Measurements from ENCODE around the gene SH3BP4.

SH3BP4 gene

DNA sequence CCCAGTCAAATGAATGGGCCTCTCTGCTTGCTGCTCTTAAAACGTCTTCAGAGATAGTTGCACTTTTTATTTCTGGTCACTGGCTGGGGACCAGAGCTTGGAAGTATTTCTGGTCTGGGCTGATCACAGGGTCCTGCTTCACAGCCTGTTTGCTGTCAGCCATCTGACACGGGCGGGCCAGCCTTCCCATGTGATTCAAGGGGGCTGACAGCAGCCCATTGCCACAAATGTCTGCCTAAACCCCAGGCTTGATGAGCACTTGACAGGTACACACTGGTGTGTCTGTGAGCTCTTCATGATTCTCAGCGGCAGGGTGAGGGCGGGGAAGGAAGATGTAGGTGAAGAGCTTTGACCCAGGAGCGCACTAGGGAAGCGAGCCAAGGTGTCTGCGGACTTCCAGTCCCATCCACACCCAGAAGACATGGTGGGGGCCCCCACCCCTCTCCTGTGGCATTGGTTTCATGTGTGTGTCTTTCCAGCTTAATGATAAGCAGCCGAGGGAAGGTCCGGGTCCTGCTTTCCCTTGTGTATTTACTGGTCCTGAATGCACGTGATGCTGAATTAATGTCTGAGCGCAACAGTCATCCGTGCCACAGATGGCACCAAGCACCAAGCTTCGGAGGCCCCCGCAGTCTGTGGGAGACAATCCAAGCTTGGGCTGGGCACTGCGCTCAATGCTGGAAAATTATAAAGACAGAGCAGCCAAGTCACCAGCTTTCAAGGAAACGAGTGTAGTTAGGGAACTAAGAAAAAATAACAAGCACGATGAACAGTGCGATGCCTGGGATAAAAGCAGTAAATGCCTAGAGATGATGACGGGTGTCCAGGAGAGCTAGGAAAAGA lies 73.3 kb downstream of the SH3BP4 start:
- DNase-seq: no peak

- DNase-seq: no peak
Measured at GRCh38 chr2:235025800-235026536, 74.2 kb downstream of the SH3BP4 start.

DNA sequence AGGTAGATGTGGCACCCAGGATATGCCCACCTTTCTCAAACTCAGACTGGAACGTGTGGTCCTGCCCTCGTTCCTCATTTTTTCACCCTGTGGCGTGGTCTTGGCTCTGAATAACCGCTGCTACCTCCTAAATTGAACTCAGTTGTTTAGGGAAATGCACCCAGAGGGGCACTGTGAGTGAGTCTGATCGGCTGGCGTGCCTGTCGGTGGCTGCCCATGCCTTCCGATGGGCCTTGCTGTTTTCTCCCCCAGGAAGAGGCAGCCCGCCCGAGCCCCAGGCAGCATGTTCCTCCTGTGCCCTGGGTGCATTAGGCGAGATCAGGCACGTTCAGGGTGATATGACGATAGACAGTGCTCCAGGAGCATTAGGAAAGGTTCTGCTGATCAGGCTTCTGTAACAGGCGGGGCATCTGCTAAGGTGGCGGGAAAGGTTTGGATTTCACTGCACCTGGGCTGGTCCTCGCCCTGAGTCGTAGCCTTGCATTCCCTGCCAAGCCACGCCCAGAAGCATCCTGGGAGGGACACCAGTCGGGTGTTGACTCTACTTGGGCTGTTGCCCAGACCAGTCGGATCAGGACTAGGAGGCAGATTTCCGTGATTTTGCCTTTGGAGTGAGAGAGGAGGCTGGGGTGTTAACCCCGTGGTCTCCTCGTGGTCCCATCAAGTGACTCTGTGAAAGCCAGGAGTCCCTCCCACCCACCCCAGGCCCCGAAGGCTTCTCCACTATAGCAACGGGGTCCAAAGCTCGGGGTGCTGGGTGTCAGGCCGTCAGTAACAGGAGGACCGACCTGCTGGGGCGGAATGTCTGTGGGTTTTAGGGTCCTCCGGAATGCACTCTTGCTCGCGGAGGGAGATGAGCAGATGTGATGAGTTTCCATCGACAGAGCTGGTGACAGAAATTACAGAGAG lies 75.1 kb downstream of the SH3BP4 start:
- DNase-seq: no peak

GRCh38 chr2:235027558-235028214 lies 75.9 kb downstream of the SH3BP4 start:
- no peak for DNase-seq

- DNase-seq: no peak
Measured at GRCh38 chr2:235028646-235029045, 76.8 kb downstream of the SH3BP4 start.

- DNase-seq: no peak
Measured at GRCh38 chr2:235029054-235029453, 77.2 kb downstream of the SH3BP4 start.

DNA sequence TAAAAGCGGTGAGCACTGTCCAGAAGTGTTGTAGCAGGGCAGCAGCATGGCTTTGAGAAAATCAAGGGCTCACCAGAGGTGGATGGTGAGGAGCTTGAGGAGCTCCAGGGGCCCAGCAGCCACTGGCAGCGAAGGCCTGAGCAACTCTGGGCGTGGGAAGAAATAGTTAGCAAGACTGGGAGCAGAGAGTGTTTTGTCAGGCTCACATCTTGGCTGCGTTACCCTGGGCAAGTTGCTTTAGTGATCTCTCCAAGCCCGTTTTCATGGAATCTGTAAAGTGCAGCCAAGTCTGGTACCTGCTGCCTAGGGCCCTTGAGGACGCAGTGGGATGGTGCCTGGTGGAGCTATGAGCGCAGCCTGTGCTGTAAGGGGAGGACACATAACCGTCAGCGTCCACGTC lies 78.3 kb downstream of the SH3BP4 start:
- DNase-seq: no peak

DNA sequence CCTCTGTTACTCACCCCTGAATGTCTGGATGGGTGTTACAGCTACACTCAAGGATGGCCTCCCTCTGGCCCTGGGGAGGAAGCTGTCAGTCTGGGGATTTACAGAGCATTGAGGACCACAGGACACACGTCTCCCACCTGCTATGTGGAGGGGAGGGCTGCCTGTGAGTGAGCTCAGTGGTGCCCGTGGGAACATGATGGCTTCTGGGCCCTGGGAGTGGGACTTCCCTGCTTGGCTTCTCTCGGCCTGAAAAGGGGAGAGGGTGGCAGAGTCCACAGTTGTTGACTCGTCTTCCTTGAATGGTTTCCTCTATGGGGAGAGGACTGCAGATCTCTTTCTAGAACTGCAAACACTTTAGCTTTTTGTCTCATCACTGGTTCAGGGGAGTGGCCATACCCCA lies 79.1 kb downstream of the SH3BP4 start:
- DNase-seq: no peak

GRCh38 chr2:235031686-235032373 lies 80.0 kb downstream of the SH3BP4 start:
- DNase-seq: no peak

DNA sequence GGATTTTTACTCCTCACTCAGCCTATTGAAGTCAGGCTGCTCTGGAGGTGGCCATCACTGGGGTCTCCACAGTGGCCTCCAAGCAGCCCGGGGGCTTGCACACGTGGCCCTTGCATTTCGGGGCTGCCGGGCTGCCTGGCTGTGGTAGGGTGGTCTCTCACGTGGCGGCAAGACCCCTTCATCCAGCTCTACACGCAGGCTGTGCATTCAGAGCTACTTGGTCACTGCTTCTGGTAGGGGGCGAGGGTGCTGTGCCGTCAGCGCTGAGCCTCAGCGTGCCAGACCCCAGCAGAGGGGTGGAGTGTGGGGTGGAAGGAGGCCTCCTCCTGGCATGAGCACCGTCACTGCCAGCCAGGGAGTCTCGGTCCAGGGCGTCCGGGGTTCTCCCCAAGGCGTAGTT lies 80.6 kb downstream of the SH3BP4 start:
- no peak for DNase-seq

DNA sequence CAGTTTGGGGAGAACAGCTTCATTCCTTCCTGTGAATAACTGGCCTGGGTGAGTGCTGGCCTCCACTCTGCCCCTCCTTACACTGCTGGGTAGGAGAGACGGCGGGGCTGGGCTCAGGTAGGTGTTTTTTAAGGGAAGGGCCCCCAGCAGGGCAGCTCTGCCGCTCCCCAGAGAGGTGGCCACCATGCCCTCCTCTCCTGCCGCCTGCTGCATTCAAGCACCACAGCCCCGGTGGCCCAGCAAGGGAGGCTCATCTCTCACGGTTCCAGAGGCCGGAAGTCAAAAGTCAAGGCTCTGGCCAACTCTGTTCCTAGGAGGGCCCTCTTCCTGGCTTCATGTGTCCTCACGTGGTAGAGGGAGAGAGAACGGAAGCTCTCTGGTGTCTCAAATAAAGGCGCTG lies 81.1 kb downstream of the SH3BP4 start:
- DNase-seq: no peak

DNA sequence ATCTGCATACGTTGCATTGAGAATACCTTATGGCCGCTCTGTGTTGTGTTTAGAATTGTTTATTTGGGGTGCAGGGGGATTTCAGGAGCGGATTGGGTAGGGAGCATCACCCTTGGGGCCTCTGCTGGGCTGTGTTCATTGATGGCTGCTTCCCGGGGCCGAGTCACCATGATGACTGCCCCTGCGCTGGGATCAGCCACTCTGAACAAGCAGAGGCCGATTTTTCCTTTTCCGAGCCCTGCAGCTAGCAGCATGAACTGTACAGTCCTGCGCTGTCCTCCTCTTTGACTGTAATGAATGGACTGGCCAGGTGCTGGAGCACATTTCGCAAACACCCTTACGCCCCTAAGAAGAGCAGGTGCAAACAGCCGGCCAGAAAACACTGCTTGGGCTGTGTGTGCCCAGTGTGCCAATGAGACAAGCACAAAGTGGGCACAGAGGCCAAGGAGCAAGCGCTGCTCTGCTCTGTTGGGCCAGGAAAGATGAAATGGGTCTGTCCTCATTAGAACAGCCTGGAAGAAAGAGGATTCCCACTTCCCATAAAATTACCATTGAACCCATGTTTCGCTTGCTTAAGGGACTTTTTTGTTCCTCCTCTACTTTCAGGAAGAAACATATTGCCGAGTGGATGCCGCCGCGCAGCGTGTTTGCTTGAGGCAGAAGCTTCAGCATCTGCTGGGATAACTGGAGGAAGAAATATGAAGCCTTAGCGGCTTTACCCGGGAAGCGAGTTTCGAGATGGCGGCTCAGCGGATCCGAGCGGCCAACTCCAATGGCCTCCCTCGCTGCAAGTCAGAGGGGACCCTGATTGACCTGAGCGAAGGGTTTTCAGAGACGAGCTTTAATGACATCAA lies 82.7 kb downstream of the SH3BP4 start:
- no peak for DNase-seq

DNA sequence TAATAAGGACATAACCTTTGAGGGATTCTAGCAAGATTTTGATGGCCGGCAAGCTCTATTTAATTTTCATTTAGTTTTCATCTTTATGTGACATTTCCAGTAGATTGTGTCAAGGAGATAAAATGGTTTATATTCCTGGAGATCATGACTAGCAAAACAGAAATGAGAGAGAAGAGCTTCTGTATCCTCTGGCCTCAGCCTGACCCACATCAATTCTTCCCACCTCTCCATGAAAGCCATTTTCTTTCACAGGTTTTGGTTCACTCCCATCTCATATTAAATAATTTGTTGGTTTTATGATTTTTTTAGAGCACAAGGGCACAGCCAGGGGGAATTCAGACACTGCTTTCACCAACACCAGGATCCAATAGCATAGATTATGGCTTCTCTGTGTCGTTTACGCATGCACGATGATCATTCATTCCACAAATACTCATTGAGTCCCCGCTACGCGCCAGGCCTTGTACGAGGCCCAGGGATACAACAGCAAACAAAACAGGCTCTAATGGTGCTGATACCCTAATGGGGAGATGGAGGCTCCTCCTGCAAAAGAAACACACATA lies 85.9 kb downstream of the SH3BP4 start:
- DNase-seq: no peak

- no peak for DNase-seq
Measured at GRCh38 chr2:235041221-235041917, 89.6 kb downstream of the SH3BP4 start.

- DNase-seq: no peak
Measured at GRCh38 chr2:235041918-235042575, 90.2 kb downstream of the SH3BP4 start.

- DNase-seq: no peak
Measured at GRCh38 chr2:235042576-235043515, 91.0 kb downstream of the SH3BP4 start.

DNA sequence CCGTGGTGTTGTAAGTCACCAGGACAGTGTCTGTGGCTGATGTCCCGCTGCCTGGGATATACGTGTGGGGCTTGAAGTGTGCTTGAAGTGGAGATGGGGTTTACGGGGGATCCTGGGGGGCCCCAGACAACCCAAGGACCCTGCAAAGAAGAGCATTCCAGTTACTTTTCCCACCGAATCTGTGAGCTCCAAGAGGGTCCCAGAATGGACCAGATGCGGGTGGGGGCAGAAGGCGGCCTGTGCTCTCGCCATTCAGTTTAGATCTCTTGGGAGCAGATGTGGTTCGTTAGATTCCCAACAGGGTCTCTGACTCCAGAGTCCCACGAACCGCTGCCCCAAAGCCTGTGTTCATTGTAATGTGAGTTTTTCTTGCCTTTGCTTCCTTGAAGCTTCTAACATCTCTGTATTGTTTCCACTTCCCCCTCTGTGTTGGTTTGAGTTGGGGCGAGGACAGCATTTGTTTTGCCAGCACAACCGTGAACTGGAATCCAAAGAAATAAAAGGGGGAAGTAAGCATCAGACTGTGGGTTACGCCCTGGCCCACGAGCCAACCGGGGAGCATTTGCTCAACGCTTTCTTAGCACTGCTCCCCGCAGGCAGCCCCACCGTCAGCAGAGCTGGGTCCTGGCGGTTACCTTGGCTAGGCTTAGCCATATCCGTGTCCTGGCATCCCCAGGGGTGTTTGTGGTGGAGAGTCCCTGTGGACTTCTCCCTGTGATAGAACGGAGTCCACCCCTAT lies 92.1 kb downstream of the SH3BP4 start:
- no peak for DNase-seq

All from KG1 (cell line).